Limb (tissue), 2 donors: ENCODE results near the gene GNB1L.

Experiments used
- DNase-seq, 2 donors: peaks; one replicate each; pipeline ENCODE4 v3.0.0-alpha.2; 2016; ENCODE audit errors: extremely low spot score in 2 of 2

GNB1L gene

DNA sequence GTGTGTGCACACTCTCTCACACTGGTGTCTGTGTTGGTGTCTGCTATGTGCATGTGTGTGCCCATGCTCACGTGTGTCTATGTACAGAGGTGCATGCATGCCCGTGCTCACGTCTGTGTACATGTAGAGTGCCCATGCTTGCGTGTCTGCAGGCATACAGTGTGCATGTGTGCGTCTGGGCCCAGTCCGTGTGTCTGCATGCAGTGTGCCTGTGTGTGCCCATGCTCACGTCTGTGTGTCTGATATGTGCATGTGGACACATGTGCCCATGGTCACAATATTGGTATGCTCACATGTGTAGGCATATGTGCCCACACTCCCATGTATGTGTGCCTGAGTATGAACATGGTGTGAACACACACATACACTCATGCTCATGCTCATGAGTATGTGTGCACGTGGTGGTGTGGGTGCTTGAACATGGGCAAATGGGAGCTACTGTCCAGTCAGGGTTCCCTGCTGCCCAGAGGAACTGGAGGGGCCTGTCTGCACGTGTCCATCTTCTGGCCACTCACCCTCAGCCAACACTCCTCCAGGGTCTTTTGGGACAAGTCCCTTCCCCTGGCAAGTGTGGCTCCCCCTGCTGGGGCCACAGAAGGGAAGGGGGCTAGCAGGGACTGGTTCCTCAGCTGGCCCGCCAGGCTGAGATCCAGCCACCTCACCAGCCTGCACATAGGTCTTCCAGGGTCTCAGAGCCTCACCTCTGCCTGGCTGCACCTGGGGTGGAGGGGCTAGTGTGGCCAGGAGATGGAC is 101.4 kb downstream of the GNB1L start:
- no peak for DNase-seq

DNA sequence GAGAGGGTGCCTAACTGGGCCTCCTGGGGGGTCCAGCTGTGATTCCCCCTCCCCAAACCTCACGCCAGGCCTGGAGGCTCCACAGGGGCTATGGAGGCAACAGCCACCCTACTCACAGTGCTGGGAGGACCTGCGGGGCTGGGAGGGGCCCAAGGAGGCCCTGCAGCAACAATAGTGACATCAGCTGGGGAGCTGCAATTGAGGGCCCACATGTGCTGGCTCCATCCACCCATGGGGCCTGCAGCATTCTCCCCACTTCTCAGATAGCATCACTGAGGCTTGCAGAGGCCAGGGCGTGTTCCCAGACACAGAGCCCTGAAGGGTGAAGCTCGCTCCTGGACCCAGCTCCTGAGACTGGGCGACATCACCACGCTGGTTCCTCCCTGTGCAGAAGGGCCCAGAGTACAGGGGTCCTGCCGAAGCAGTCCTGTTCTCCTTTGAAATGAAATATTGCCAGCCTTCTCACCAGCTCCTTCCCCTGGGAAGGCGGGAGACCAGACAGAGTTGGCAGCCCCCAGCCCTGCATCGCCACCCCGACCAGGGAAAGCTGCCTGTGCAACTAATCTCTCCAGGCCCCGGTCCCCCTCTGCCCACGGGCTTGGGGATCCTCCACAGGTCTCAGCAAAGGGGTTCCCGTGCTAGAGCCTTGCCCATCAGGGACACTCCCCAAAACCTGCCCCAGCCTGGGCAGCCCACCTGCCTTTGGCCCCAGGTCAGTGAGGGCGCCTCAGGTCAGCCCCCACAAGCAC is 103.0 kb downstream of the GNB1L start:
- DNase-seq, result no peak

DNA sequence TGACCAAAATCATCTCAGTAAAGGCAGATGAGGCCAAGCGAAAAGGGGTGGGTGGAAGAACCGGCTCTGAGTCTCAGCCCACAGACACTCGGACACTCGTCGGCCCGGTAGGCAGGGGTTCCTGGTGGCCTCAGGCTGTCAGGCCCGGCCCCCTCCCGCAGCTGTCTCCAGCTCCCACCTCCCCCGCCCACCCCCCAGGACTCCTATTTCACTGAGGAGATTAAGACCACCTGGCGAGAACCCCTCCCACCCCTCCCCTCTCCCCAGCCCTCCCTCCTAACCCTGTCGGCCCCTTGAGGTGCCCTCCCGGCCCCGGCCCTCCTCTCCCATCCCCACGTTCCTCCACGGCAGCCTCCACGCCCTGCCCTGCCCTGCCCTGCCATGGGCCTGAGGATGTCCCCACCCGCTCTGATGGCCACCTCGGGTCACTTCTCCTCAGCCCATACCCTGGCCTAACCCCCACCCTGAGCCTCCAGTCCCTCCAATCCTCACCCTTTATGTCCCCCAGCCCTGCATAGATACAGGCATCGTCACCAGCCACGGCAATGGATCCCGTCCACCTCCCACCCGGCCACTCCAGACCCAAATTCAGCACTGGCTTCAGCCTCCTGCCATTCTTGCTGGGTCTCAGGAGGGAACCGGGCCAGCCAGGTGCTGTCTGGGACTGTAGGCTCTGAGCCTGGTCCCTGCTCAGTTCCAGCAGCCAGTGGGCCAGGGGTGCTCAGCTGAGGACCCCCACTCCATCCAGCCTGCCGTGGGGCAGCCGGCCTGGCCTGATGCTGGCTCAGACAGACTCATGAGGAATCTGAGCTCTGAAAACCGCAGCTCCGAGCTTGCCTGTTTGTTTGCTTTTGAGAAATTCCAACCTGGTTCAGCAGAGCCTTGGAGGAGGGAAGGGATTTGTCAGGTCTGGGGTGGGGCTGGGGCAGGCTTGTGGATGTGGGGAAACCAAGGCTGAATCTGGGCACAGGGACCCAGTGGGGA is 103.9 kb downstream of the GNB1L start:
- no peak for DNase-seq

DNA sequence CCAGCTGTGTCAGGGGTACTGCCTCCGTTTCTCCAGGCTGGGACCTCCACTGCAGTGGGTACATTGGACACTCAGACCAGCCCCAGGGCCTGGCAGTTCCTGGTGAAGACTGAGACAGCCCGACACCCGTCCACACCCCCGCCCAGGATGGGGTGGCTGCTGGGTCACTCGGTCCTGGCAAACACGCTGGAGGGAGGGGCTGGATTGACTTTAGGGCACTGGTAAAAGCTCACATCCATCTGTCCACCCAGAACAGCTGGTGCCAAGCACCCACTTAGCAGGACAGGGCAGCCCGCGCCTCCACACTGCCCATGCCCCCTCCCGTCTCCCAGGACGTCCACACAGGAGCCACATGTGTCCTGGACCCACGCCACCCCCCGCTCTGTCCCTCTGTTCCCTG is 104.8 kb downstream of the GNB1L start:
- DNase-seq, result no peak

DNA sequence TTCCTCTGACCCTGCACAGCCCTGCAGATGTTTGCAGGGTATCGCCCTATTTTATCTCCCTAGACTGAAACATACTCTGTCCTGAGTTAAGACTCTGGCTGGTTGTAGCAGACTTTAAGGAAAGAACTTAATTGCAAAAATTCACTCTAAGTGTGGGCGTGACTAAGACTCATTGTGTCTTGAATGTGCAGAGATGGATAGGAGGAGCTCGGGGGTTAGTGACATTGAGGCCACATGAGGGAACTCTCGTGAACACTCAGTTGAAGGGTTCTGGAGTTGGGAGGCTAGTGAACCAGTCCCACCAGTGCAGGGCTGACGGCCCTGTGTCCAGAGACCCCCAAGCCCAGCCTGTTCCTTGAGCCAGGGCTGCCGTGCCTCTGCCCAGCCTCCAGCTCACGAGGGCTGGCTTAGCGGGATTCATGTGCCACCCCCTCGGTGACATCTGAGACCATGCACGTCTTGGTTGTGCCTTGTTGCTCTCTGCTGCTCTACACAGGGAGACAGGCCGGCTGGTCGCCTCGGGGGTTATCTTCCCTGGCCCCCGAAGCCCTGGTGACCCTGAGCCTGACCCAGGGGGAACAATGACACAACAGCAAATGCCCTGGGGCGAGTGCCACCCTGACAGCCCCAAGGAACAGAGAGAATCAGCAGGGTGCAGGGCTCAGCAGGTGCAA is 105.5 kb downstream of the GNB1L start:
- DNase-seq, result no peak

DNA sequence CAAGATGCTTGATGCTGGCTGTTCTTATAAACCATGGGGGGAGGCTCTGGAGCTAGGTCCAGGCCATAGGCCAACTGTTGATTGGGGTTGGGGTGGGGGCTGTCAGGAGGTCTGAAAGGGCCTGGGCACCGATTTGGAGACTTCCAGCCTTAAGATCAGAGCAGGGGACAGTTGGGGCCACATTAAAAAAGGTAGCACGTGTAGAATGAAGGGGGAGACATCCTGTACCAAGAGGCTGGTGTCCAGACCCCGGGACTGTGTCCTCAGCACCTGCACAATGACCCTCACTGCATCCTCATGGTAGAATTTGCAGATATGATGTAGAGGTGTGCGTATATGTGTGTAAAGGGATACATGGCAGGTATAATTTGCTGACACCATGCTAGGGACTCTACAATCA is 106.5 kb downstream of the GNB1L start:
- no peak for DNase-seq

DNA sequence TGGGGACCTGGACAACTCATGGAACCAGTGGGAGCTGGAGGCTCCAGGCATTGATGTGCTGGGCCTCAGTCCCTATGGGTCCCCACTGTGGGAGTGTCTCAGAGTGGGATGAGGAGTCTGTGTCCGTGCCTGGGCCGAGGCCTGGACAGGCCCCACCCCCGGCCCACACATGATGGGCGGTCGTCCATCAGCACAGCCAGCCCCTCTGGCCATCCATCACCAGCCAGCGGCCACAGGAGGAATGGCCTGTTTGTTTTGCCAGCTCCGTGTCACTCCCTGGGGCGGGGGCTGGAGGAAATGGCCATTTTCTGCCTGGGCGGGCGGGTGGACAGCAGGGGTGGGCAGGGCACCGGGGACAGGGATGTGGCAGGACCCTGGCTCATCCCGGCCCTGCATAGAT is 107.1 kb downstream of the GNB1L start:
- DNase-seq, result no peak

DNA sequence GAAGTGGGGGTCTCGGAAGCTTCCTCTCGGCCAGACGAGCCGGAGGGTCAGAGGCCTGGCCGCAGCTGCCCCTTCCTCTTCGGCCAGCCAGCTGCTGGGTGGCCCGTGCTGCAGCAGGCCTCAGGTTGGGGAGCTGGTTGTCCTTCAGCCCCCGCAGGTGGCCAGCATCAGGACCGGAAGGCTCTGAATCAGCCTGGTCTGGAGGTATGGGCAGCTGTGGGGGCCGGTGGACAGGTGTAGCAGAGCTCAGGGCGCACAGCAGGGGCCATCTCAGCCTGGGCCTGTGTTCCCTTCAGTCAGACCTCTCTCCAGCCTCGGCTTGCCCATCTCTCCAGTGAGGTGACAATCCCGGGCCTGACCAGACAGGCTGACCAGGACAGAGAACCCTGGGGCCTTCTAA is 107.9 kb downstream of the GNB1L start:
- no peak for DNase-seq

DNA sequence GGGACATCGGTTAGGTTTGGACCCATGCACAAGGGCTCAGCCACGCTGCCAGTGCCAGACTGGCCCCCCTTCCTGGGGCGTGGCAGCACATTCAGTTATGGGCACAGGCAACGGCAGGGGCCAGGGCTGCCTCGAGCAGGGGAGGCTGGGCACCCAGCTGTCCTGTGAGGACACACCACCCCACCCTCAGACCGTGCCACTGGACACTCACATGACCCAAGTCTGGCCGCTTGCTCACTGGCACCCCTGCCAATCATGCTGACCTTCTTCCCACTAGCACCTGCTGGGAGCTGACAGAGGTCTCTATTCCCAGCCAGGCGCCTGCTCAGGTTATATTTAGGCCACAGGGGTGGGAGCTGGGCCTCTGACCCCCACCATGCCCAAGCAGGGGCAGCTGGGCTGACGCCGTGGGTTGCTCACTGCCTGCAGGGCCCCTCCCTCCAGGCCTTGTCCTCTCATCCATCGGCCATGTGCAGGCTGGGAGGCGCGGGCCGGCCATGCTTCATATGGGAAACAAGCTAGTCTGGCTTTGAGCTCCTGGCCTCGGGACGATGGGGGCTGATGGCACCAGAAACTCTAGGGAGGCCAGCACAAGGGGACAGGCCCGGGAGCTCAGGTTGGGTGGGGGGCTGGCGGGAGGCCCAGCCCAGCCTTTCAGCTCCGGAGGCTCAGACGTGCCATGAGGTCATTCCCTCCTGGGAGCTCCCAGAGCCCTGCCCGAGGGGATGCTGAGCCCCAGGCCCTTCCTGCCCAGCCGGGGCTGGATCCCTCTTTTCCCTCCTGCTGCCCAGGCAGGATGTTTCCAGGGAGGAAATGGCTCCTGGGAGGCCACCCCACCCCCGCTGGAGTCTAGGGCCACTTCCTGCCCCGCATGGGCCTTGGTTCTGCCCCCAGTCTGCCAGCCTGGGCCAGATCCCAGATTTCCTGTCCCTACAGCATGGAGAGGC is 109.2 kb downstream of the GNB1L start:
- DNase-seq, result no peak

DNA sequence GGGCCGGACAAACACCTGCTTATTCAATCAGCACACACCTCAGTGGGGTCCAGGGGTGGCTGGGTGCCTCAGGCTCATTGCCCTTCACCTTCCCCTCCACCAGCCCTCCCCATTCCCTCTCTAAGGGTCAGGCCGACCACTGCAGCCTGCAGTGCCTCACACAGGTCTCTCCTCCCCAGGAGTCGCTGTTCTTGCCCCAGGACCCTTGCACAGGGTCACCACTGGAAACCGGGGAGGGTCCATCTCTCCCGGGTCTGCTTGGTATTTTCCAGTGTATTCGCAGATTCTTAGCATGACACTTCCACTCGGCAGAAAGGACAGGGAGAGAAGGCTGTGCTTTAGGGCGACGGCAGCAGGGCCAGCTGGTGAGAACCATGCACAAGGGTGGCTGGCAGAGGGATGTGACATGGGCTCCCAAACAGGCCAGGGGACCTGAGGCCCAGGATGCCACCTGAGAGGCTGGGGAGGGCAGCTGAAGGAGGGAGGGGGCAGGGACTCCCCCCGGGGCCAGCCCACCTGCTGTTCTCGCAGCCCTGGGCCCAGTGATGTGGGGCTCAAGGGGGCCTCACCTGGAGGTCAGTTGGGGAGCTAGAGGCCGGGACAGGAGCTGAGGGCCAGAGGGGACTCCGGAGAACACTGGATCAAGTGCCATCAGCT is 110.2 kb downstream of the GNB1L start:
- DNase-seq, result no peak

DNA sequence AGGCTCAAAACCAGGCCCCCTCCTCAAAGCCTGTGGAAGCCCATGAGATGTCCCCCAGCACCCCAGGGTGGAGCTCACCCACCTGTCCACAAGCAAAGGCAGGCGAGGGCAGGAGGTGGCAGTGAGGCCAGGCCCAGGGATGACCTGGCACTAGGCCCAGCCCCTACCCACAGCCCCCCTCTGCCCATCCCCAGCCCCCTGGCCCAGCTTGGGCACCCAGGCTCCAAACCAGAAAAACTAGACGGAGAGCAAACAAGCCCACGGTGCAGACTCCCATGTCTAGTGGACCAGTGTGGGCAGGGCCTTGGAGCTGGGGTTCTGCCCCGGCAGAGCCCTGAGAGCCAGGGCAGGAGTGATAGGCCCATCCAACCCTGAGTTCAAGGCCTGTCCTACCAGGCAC is 111.0 kb downstream of the GNB1L start:
- DNase-seq, result no peak

DNA sequence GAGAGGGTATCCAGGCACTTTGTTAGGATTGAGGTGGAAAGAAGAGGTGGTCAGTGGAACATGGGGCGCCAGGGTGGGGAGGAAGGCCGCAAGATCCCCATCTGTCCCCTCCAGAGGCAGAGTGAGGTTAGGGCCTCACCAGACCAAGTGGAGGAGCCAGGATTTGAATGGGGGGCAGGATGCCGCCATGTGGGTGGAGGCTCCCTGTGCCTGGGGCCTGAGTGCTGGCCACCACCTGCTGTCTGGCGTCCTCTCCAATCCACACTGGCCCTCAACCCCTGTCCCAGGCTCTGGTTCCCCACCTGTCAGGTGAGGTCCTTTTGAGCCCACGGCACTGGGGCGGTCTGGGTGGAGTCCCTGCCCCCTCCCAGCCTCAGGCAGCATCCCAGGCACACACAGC is 111.6 kb downstream of the GNB1L start:
- no peak for DNase-seq

DNA sequence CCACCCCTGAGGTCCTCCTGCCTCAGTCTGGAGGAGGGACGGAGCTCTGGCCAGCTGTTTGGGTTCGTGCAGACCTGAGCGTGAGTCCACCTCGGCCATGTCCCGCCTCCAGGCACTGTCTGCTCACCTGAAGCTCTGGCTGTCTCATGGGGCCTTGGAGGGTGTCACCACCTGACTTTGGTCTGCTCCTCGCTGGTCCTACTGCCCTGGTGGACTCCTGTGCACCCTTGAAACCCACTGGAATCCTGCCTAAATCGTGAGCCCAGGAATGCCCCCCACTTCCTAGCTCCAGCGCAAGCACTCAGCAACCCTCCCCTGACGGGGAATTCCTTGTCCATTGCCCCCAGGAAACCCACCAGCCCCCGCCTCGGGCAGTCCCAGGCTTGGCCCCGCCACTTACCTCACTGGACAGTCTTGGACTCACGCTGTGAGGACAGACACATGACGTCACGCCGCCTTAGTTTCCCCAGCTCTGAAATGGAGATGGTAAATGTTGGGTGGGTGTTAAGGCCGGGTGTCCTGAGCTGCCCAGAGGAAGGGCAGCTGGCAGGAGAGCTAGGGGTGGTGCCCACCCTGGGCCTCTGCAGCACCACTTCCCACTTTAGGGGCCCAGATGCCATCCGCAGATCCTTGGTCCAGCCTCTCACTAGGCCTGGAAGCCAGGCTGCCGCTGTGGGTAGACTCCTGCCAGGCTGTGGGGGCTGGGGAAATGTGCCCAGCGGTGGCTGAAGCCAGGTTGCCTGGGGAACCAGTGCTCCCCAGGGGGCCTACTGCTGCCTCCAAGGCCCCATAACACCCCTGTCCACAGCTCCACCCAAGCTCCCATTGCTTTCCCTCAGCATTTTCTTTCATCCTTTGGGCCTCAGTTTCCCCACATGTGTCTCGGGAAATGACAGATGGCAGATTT is 112.3 kb downstream of the GNB1L start:
- DNase-seq, result no peak

DNA sequence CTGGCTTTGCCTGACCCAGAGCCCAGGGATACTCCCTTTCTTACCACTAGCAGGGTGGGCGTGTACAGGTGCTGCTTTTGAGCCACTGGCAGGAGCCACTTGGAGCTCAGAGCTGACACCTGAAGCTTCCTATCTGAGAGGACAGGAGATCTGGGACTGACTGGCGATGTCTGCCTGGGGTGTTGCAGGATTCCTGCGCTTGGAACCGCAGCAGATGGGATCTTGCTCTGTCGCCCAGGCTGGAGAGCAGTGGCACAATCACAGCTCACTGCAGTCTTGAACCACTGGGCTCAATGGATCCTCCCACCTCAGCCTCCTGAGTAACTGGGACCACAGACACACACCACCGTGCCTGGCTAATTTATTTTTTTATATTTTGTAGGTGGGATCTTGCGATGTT is 113.6 kb downstream of the GNB1L start:
- DNase-seq, result no peak

DNA sequence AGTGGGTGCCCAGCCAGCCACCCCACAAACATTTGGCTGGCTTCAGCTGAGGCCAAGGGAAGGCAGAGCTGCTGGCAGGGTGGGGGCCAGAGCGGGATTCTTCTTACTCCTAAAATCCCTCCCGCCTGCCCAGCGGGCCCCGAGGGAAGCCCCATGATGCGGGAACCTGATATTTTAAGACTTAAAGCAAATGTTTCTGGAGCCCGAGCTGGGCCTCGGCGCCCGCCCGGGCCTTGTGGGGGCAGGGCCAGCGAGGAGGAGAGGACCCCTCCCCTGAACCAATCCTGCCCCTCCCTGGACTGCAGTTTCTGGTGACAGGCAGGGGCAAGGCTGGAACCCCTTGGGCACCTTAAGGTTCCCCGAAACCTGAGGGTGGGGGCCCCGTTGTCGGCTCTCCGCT is 114.1 kb downstream of the GNB1L start:
- no peak for DNase-seq

DNA sequence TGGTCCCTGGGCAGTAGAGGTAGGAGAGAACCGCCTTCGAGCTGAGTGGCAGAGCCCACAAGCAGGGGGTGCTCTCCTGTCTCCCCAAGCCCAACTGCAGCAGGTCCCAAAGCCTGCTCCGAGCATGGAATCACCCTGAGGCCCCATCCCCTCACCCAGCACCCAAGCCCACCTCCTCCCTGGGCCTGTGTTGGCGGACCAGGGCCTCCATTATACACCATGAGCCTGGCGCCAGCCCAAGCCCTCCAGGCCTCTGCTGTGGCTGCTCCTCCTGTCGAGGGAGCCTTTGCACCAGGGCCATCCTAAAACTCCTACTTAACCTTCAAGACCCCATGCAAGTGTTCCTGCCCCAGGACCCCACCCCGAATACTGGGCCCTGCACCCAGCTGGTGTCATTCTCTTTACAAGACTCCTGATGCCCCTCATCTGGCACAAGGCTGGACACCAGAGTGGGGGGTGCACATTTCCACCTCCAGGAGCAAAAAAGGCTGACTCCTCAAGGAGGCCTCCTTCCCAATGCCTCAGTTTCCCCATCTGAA is 114.7 kb downstream of the GNB1L start:
- DNase-seq, result no peak

DNA sequence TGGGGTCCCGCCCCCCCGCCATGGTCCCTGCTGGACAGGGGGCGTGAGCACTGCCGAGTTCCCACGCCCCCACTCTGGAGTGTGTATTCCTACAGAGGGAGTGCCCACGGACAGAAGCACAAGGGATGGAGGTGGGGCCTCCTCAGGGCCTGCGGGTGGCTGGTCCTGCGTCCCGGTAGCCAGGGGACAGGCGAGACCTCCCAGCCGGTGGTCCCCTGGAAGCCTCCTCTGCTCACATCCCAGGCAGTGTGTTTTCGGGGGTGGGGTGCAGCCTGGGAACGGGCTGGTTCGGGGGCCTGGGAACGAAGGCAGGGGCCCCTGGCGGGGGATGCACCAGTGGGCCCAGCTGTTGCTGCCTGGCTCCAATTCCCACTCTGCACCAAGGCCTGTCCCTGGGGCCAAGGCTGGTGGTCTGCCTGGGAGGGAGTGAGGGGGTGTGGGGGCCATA is 115.2 kb downstream of the GNB1L start:
- no peak for DNase-seq
